Activated naive CD4-positive, alpha-beta T cell treated with anti-CD3 and anti-CD28 coated beads, Interleukin-2, amount 50 U/mL, for 72 hours (primary cell): ENCODE data around the gene HOXA5. TPM values are rescaled to one million over a fixed set of nuclear protein-coding genes. Genes with fewer than 3 reads are reported as not detected.

Experiments
- ATAC-seq, 2 donors: fragments of 150-1000 bp; cut with Tn5 transposase; 2 replicates each; pipeline ENCODE4 v1.10.0; 2021; ENCODE audit warnings: mild to moderate bottlenecking in 2 of 2, moderate library complexity in 2 of 2
- DNase-seq, 2 donors: peaks; one replicate each; pipeline ENCODE4 v3.0.0; 2021 to 2022; ENCODE audit warnings: low spot score in 2 of 2
- H3K27ac Mint-ChIP-seq, 2 donors: one replicate each; pipeline ENCODE4 v1.8.0; 2022; ENCODE audit warnings: mild to moderate bottlenecking in 2 of 2, mixed read lengths in 2 of 2
- H3K36me3 Mint-ChIP-seq, 2 donors: one replicate each; pipeline ENCODE4 v1.8.0; 2022; ENCODE audit warnings: mixed read lengths in 2 of 2
- H3K9me3 Mint-ChIP-seq, 2 donors: one replicate each; pipeline ENCODE4 v1.8.0; 2022; ENCODE audit warnings: mixed read lengths in 2 of 2
- total RNA-seq, 2 donors: library from RNA; stranded (reverse); gene quantifications; one replicate each; pipeline ENCODE4 v1.2.3, GENCODE V29; 2022

Gene HOXA5
- total RNA-seq, 2 donors from 2014 or later, result not detected

DNA sequence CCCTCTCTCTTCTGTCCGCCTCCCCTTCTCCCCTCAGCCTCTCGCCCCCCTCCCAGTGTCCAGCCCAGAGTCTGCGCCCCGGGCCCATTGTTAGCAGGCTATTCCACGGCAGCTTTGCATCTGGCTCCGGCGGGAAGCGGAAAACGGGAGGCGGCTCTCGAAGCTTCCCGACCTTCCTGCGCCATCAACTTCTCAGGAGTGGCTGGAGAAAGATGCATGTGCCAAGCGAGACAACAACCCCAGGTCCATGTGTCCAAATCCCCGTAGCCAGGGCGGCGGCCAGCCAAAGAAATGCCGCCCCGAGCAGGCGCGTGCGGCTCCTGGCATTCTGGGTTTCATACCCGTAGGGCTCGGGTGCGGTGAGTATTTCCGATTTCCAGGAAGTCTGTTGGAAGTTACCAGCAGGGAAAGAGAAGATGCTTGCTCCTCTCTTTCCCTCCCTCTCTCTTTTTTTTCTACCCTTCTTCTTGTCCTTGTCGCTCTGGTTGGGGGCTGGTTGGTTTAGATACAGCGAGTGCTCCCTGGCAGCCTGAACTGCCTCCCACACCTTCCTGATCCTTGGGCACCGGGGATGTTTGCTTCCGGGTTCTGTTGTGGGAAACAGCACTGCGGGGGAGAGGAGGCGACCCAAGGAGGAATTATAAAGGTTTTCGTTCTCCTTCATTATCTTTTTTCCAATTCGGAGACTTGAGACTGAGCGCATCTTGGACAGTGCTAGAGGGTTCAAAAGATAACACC is 39.8 kb downstream of the HOXA5 start:
- Mint-ChIP-seq H3K9me3 (no peaks in the 10 kb centered on the region), H3K36me3 (peaks cover 5 to 36% of the 10 kb centered on the region in 2 donors), H3K27ac (no peak overlapping the region)
- no peak for ATAC-seq
- DNase-seq, result no peak

GRCh38 chr7:27102581-27103442 is 40.7 kb downstream of the HOXA5 start, which contains the start of gene HOXA2:
TSS of gene HOXA2 (minus strand) at chr7:27102683. CDS start at chr7:27102500, 183 bp downstream.
- H3K27ac Mint-ChIP-seq, result no peak within 1 kb of the TSS
- H3K36me3 Mint-ChIP-seq, result peaks cover 5 to 36% of the 10 kb centered on the region in 2 donors
- H3K9me3 Mint-ChIP-seq, result no peaks in the 10 kb centered on the region
- DNase-seq, result no peak
- ATAC-seq, result no peak

GRCh38 chr7:27101957-27102580 is 41.4 kb downstream of the HOXA5 start:
- H3K36me3 Mint-ChIP-seq, result peaks cover 5 to 41% of the 10 kb centered on the region in 2 donors
- no peaks in the 10 kb centered on the region for H3K9me3 Mint-ChIP-seq
- no peak overlapping the region for H3K27ac Mint-ChIP-seq
- ATAC-seq, result no peak
- no peak for DNase-seq

GRCh38 chr7:27101171-27101956 is 42.1 kb downstream of the HOXA5 start:
- no peak for ATAC-seq
- Mint-ChIP-seq H3K27ac (no peak overlapping the region), H3K9me3 (no peaks in the 10 kb centered on the region), H3K36me3 (peaks cover 5 to 41% of the 10 kb centered on the region in 2 donors)
- DNase-seq, result no peak

DNA sequence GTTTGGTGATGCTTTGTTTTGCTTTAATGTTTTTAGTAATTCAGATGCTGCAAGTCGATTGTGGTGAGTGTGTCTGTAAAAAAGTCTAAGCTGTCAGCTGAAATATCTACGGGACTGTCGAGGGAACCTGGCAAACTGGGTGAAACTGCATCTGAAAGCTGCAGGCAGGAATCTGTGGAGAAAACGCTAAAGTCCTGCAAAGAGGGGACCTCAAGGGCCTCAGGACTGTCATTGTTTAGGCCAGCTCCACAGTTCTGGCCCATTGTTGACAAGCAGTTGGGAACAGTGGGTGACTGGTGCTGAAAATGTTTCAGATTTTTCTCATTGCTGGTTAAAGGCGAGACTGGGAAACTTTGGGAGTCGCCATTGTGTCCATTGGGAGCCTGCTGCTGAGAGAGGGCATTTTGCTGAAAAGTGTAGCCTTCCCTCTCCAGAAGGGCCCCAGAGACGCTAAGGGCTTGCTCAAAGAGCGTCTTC is 42.7 kb downstream of the HOXA5 start:
- Mint-ChIP-seq H3K36me3 (peaks cover 5 to 41% of the 10 kb centered on the region in 2 donors), H3K9me3 (no peaks in the 10 kb centered on the region), H3K27ac (no peak overlapping the region)
- DNase-seq (no peak), ATAC-seq (no peak)

DNA sequence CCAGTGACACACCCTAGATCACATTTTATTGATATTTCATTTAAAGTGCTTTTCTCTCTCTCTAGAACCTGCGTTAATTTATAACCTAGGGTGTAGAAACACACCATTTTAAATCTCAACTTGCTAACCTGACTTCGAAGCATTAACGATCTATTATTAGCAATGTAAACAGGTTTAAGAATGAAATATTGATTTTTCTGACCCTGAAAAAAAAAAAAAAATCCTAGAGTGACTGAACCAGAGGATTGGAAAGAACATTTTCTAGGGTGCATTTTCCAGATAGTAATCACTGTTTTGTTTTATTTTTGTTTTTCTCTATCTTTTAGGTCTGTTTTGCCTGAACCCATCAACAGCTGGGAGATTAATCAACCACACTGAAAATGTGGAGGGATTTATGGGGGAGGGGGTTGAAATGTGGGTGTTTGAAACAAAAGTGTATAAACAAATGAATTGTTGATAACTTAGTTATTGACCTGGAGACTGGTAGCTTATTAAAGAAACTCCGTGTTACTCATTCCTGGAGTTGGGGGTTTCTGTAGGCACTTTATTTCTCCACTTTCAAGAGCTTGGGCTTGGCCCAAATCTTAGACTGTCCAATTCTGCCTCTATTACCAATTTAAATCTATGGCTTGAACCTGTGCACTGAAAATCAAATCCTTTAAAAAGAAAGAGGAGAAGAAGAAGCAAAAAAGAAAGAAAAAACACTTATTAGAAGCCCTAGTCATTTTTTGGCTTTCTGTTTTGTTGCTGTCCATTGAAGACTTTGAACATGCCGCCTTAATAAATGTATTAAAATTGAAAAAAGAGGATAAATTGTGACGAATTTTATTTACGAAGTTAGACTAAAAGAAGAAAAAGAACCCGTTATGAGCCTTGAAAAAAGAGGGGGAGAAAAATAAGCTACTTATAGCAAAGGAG is 43.8 kb downstream of the HOXA5 start:
- no peak for DNase-seq
- ATAC-seq, result no peak
- Mint-ChIP-seq H3K9me3 (no peaks in the 10 kb centered on the region), H3K36me3 (peaks cover 12 to 41% of the 10 kb centered on the region in 2 donors), H3K27ac (no peak overlapping the region)

DNA sequence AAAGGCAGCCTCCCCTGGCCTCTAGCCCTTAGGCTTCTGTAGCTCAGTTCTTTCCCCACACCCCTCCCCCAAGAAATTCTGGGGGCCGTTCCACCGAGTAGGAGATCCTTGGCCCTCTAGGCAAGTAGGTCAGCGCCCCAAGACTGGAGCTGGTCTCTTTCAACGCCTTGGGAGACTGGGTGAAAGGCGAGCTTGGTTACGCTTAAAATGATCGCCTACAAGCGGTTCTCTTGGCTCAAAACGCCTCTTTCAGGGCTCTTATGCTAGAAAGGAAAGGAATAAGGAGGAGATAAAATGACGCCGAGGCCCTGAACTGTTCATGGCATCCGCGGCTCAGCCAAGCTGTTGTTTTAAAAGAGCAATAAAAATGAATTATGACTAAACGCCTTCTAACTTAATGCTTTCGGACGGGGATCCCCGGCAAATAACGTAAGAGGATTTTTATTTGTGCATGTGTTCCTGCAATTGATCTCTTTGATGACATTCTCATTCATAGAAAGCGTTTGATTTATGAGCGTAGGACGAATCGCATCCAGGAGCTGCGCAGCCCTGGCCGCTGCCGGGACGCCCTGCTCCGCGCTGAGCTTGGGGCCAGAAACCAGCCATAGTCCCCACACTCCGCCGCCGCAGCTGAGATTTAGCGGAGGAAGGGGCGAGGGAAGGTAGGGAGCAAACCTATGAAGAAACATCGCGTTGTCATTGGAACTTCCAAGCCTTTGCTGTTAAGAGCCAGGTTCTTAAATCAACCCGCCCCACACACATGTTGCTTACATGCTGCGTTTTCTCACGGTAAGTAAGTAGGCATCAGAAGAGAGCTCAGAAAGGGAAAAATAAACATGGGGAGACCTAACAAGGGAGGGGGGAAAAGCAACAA is 44.7 kb downstream of the HOXA5 start:
- no peak for ATAC-seq
- Mint-ChIP-seq H3K9me3 (no peaks in the 10 kb centered on the region), H3K36me3 (peaks cover 14 to 36% of the 10 kb centered on the region in 2 donors), H3K27ac (no peak overlapping the region)
- DNase-seq, result no peak

GRCh38 chr7:27097686-27098577 is 45.5 kb downstream of the HOXA5 start:
- ATAC-seq (no peak), DNase-seq (no peak)
- no peak overlapping the region for H3K27ac Mint-ChIP-seq
- H3K9me3 Mint-ChIP-seq, result no peaks in the 10 kb centered on the region
- H3K36me3 Mint-ChIP-seq, result peaks cover 14 to 33% of the 10 kb centered on the region in 2 donors

DNA sequence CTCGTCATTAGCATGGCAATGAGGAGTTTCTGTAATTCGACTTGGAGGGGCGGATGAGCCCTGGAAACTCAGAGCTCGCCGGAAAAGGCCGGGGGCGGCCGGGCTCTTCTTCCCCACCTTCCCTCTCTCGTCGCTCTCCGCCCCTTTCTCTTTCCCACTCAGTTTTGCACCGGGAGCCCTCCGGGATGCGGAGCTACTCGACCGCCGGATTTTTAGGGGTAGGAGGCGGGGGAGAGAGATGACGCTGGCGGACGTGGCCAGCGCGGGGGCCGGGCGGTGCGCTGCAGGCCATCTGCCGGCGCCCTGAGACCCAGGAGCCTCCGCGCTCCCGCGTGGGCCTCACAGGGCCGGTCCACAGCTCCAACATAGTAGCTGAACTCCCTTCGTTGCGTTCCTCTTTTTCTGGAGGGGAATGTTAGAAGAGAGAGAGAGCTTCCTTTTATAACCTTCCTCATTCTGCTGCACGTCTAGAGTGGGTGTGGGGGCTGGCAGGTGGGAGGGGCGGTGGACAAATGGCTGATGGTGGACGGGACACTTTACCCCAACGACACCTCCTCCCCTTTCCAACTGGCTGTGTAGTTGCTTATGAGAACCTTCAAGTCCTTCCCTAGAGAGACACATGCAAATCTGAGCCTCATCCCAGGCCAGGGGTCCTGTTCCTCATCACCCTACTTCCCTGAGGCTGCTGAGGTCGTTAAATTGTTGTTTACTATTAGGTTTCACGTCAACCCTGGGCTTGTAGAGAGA is 46.5 kb downstream of the HOXA5 start:
- Mint-ChIP-seq H3K9me3 (no peaks in the 10 kb centered on the region), H3K36me3 (peaks cover 14 to 27% of the 10 kb centered on the region in 2 donors), H3K27ac (no peak overlapping the region)
- ATAC-seq, result no peak
- DNase-seq, result no peak

DNA sequence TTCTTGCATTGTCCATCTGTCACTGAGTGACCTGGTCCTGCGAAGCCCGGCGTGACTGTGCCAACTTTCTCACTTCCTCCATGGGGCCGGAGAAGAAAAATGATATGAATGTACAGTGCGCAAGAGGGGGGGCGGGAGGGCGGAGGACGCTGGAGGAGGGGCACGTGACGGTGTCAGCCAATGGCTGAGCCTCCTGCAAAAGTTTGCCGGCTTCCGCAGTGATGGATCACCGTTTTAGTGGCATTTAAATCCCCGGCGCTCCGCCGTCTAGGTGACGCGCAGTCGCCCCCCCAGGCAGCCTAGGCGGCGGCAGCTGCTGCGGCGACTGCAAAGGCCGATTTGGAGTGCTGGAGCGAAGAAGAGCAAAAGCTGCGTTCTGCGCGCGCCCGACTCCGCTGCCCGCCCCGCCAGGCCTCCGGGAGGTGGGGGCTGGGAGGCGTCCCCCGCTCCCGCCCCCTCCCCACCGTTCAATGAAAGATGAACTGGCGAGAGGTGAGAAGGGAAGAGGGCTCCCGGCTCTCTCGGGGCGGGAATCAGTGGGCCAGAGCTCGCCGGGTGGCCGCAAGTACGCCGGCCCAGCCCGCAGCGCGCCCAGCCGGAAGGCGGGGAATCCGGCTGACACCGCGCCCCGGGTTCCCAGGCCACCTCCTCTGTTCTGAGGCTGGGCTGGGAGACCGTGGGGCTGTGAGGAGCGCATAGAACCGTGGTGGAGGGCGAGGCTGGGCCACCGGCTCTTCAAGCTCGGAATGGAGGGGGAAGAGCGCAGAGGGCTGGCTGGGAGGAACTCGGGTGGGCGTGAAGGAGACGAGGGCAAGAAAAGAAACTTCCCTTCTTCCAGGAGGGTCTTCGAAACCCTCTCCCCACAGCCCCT is 47.3 kb downstream of the HOXA5 start, which contains the start of gene HOXA1:
HOXA1 (minus strand) TSS at position 104 of the 871 bp plus-strand sequence; CDS start at position 16, 88 bp downstream.
- peak; percentile 60 to 78 for DNase-seq
- peak; percentile 88 to 91 for ATAC-seq
- H3K36me3 Mint-ChIP-seq, result peaks cover 14 to 20% of the 10 kb centered on the region in 2 donors
- H3K9me3 Mint-ChIP-seq, result no peaks in the 10 kb centered on the region
- peak within 1 kb of the TSS; percentile 47 to 78 for H3K27ac Mint-ChIP-seq

DNA sequence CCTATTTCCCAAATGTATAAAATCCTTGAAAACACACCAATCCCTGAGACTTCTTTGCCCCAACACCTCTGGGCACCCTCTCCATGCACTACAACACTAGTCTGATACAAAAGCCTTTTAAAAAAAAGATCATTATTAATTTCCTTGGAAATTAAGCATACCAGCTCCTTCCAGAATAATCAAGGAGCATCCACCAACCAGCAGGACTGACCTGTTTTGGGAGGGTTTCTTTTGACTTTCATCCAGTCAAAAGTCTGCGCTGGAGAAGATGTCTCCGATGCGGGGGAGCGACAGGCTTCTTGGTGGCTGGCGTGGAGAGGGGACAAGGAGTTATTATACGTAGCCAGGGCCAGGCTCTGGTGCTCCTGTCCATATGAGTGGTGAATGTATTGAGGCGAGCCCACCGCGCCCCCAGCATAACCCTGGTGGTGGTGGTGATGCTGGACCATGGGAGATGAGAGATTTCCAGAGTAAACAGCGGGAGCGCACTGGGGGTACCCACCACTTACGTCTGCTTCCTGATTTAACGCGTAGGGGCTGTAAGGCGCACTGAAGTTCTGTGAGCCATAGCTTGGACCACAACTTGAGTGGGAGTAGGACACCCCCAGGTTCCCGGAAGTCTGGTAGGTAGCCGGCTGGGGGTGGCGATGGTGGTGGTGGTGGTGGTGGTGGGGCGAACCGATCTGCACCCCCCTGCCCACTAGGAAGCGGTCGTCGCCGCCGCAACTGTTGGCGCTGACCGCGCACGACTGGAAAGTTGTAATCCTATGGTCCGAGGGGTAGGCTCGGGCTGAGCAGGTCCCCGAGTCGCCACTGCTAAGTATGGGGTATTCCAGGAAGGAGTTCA is 48.2 kb downstream of the HOXA5 start:
- no peaks in the 10 kb centered on the region for H3K9me3 Mint-ChIP-seq
- DNase-seq, result no peak
- peaks cover 14 to 22% of the 10 kb centered on the region in 2 donors for H3K36me3 Mint-ChIP-seq
- peak overlapping the region; percentile 47 to 78 for H3K27ac Mint-ChIP-seq
- peak; percentile 3 to 28 for ATAC-seq
